Esophagus squamous epithelium (tissue), 4 donors: ENCODE measurements around the gene VRK3.

ENCODE experiments used
- CTCF ChIP-seq, 6 experiments: fragments of 450-650 bp in 4 of 6; fragments of 200-600 bp in 2 of 6; sonication (generic) in 2 of 6; IDR thresholded peaks; one replicate each; pipeline ENCODE4 v1.5.1; 2016 to 2019; ENCODE audit warnings: antibody characterized with exemption in 6 of 6, mild to moderate bottlenecking in 4 of 6, moderate library complexity in 4 of 6
- POLR2A ChIP-seq, 4 donors: fragments of 450-650 bp; IDR thresholded peaks; one replicate each; pipeline ENCODE4 v1.6.1; 2017; ENCODE audit warnings: antibody characterized with exemption in 4 of 4, mild to moderate bottlenecking in 4 of 4, moderate library complexity in 3 of 4

GRCh38 chr19:50046649-50047503, 21.7 kb upstream of the VRK3 start:
- TF ChIP-seq CTCF (IDR thresholded peaks at IDR 0.05): peak; percentile 27 to 59 (median 52)
- TF ChIP-seq POLR2A (IDR thresholded peaks at IDR 0.05): no peak
